Liver (tissue), 9 donors: ENCODE results near the gene TYMP. TPM values are rescaled to one million over a fixed set of nuclear protein-coding genes. Genes with fewer than 3 reads are reported as not detected.

Source experiments
- DNase-seq: peaks from one replicate; pipeline ENCODE4 v3.0.0-alpha.2; 2017; ENCODE audit warnings: low spot score
- H3K27ac ChIP-seq, 2 donors: one replicate each; pipeline ENCODE4 v1.7.0; 2013; ENCODE audit warnings: inconsistent platforms in 2 of 2, low read length in 2 of 2, control low read depth in 1 of 2, low read depth in 1 of 2, mild to moderate bottlenecking in 1 of 2
- H3K27me3 ChIP-seq, 4 donors: one replicate each; pipeline versions ENCODE4 v1.6.1 to v1.7.0; 2013; ENCODE audit warnings: low read length in 3 of 4, inconsistent platforms in 1 of 4, mild to moderate bottlenecking in 1 of 4, moderate library complexity in 1 of 4; ENCODE audit not compliant: control insufficient read depth in 4 of 4, insufficient read depth in 4 of 4
- H3K36me3 ChIP-seq, 4 donors: one replicate each; pipeline versions ENCODE4 v1.6.1 to v1.7.0; 2013; ENCODE audit warnings: low read length in 3 of 4, mild to moderate bottlenecking in 3 of 4, low read depth in 1 of 4, moderate library complexity in 1 of 4; ENCODE audit not compliant: control insufficient read depth in 4 of 4, insufficient read depth in 3 of 4
- H3K4me1 ChIP-seq, 4 donors: one replicate each; pipeline versions ENCODE4 v1.6.1 to v1.7.0; 2013; ENCODE audit warnings: low read length in 3 of 4, mild to moderate bottlenecking in 3 of 4, moderate library complexity in 1 of 4; ENCODE audit not compliant: control insufficient read depth in 4 of 4, insufficient read depth in 4 of 4
- H3K4me3 ChIP-seq, 3 donors: one replicate each; pipeline versions ENCODE4 v1.6.1 to v1.7.0; 2013; ENCODE audit warnings: low read length in 3 of 3, control low read depth in 1 of 3, low read depth in 1 of 3, mild to moderate bottlenecking in 1 of 3
- H3K9ac ChIP-seq, 2 donors: one replicate each; pipeline ENCODE4 v1.7.0; 2013; ENCODE audit warnings: low read length in 2 of 2, mild to moderate bottlenecking in 2 of 2, moderate library complexity in 2 of 2, control low read depth in 1 of 2, low read depth in 1 of 2
- H3K9me3 ChIP-seq, 4 donors: one replicate each; pipeline versions ENCODE4 v1.6.1 to v1.7.0; 2013; ENCODE audit warnings: low read length in 3 of 4; ENCODE audit not compliant: control insufficient read depth in 4 of 4
- CTCF ChIP-seq: fragments of 150-350 bp; IDR thresholded peaks from 2 replicates; pipeline ENCODE4 v1.5.1; 2017; ENCODE audit warnings: improper control_type of control experiment, low read depth, low read length; ENCODE audit not compliant: missing input control
- EGR1 ChIP-seq, 2 donors: IDR thresholded peaks; 2 replicates each; pipeline ENCODE4 v1.6.1; 2016 to 2018; ENCODE audit warnings: antibody characterized with exemption in 2 of 2, low read depth in 2 of 2
- FOXA1 ChIP-seq: IDR thresholded peaks from 2 replicates; pipeline ENCODE4 v1.6.1; 2016; ENCODE audit warnings: antibody characterized with exemption
- GABPA ChIP-seq, 2 donors: IDR thresholded peaks in 1 of 2; conservative IDR thresholded peaks in 1 of 2; 2 replicates each; pipeline ENCODE4 v1.6.1; 2016; ENCODE audit warnings: antibody characterized with exemption in 2 of 2, mild to moderate bottlenecking in 1 of 2, moderate library complexity in 1 of 2
- HNF4A ChIP-seq, 2 donors: conservative IDR thresholded peaks; 2 replicates each; pipeline ENCODE4 v1.6.1; 2016; ENCODE audit warnings: antibody characterized with exemption in 2 of 2, mild to moderate bottlenecking in 2 of 2
- HNF4G ChIP-seq: IDR thresholded peaks from 2 replicates; pipeline ENCODE4 v1.6.1; 2016; ENCODE audit warnings: antibody characterized with exemption
- JUND ChIP-seq, 2 donors: IDR thresholded peaks; 2 replicates each; pipeline ENCODE4 v1.6.1; 2016; ENCODE audit warnings: antibody characterized with exemption in 2 of 2
- MAX ChIP-seq: IDR thresholded peaks from 2 replicates; pipeline ENCODE4 v1.6.1; 2016; ENCODE audit warnings: antibody characterized with exemption
- NR2F2 ChIP-seq: IDR thresholded peaks from 2 replicates; pipeline ENCODE4 v1.6.1; 2016; ENCODE audit warnings: antibody characterized with exemption
- RAD21 ChIP-seq, 2 donors: IDR thresholded peaks; 2 replicates each; pipeline ENCODE4 v1.6.1; 2016; ENCODE audit warnings: antibody characterized with exemption in 2 of 2, mild to moderate bottlenecking in 2 of 2
- REST ChIP-seq: IDR thresholded peaks from 2 replicates; pipeline ENCODE4 v1.6.1; 2016; ENCODE audit warnings: antibody characterized with exemption, mild to moderate bottlenecking
- RXRA ChIP-seq, 2 donors: IDR thresholded peaks; 2 replicates each; pipeline ENCODE4 v1.6.1; 2017 to 2018; ENCODE audit warnings: antibody characterized with exemption in 2 of 2, mild to moderate bottlenecking in 1 of 2
- SP1 ChIP-seq: IDR thresholded peaks from 2 replicates; pipeline ENCODE4 v1.6.1; 2018; ENCODE audit warnings: antibody characterized with exemption, mild to moderate bottlenecking
- TAF1 ChIP-seq: conservative IDR thresholded peaks from 2 replicates; pipeline ENCODE4 v1.6.1; 2016; ENCODE audit warnings: antibody characterized with exemption, mild to moderate bottlenecking
- YY1 ChIP-seq: IDR thresholded peaks from 2 replicates; pipeline ENCODE4 v1.6.1; 2016; ENCODE audit warnings: antibody characterized with exemption, mild to moderate bottlenecking
- ZBTB33 ChIP-seq: IDR thresholded peaks from 2 replicates; pipeline ENCODE4 v1.6.1; 2016; ENCODE audit warnings: antibody characterized with exemption
- WGBS: extraction: QIAGEN DNeasy Blood & Tissue Kit; methylation state at CpG from one replicate; pipeline ENCODE4 v1.1.7; 2013; 5-methylcytosine and 5-hydroxymethylcytosine counted together
- polyA plus RNA-seq, 2 donors: library from polyadenylated mRNA; stranded (reverse) in 1 of 2; unstranded in 1 of 2; fragments of 200-250 nt in 1 of 2; fragments of >200 nt in 1 of 2; fragmentation: Nextera tagmentation in 1 of 2; extraction: Ambion mirVana in 1 of 2; gene quantifications; one replicate each; pipeline versions ENCODE4 v1.2.1 to v1.2.3, GENCODE V29; 2013 to 2015
- total RNA-seq, 2 donors: library from RNA; depleted of rRNA; stranded (reverse); fragments of >200 nt; gene quantifications; one replicate each; pipeline ENCODE4 v1.2.3, GENCODE V29; 2014
- donor health status: healthy.
- donor health status: healthy.
- donor health status: healthy.
- donor health status: healthy.
- donor health status: healthy.

Gene TYMP
- total and polyA plus RNA-seq, 4 donors = 34.0 to 109 (median 65.5) TPM

GRCh38 chr22:50517495-50518260 is 12.1 kb downstream of the TYMP start:
- Histone ChIP-seq H3K4me1 (no peaks in the 10 kb centered on the region), H3K4me3 (no peak overlapping the region), H3K9ac (no peak overlapping the region), H3K9me3 (no peaks in the 10 kb centered on the region), H3K36me3 (peaks cover 2 to 44% (median 11%) of the 10 kb centered on the region in 4 donors), H3K27me3 (no peaks in the 10 kb centered on the region), H3K27ac (no peak overlapping the region)
- WGBS = 92% methylated on average over 20 of the region's 20 CpGs
- no peak for TF ChIP-seq CTCF
- no peak for TF ChIP-seq YY1
- no peak for TF ChIP-seq HNF4G
- TF ChIP-seq RXRA (IDR thresholded peaks at IDR 0.05) = no peak
- no peak for TF ChIP-seq SP1
- DNase-seq = no peak

GRCh38 chr22:50516891-50517290 is 12.9 kb downstream of the TYMP start:
- WGBS = 88% methylated on average over 16 of the region's 16 CpGs

GRCh38 chr22:50516068-50516467 is 13.7 kb downstream of the TYMP start:
- H3K27ac ChIP-seq = no peak overlapping the region
- no peak for DNase-seq
- H3K9ac ChIP-seq = no peak overlapping the region
- H3K4me1 ChIP-seq = no peaks in the 10 kb centered on the region
- H3K4me3 ChIP-seq = no peak overlapping the region
- no peaks in the 10 kb centered on the region for H3K27me3 ChIP-seq
- no peaks in the 10 kb centered on the region for H3K9me3 ChIP-seq
- TF ChIP-seq SP1 (no peak), TAF1 (no peak), EGR1 (IDR thresholded peaks at IDR 0.05; ENCODE audit: low read depth in 2 of 2) (no peak), REST (no peak), NR2F2 (no peak), MAX (no peak), FOXA1 (no peak), ZBTB33 (no peak), GABPA (IDR thresholded peaks at IDR 0.05 in 1 of 2, conservative IDR thresholded peaks at IDR 0.05 in 1 of 2) (no peak), RAD21 (IDR thresholded peaks at IDR 0.05) (no peak), HNF4A (conservative IDR thresholded peaks at IDR 0.05) (no peak), JUND (IDR thresholded peaks at IDR 0.05) (no peak)
- H3K36me3 ChIP-seq = peaks cover 2 to 29% (median 8%) of the 10 kb centered on the region in 4 donors
- WGBS = 94% methylated on average over 8 of the region's 8 CpGs

More at GRCh38 chr22:50516891-50517290, 12.9 kb downstream of the TYMP start:
- no peak for DNase-seq
- Histone ChIP-seq H3K4me3 (no peak overlapping the region), H3K27ac (no peak overlapping the region), H3K36me3 (peaks cover 2 to 37% (median 9%) of the 10 kb centered on the region in 4 donors), H3K4me1 (no peaks in the 10 kb centered on the region), H3K27me3 (no peaks in the 10 kb centered on the region), H3K9me3 (no peaks in the 10 kb centered on the region), H3K9ac (no peak overlapping the region)
- no peak for TF ChIP-seq SP1
